ENCODE measurements around the gene CD109.

GRCh38 chr6:73664701-73665100 is 31.3 kb upstream of the CD109 start:
- TF ChIP-seq POLR2A (IDR thresholded peaks at IDR 0.05) (no peak), CTCF (IDR thresholded peaks at IDR 0.05) (no peak)
